GM19467 (cell line): ENCODE measurements around the gene SYK.

Experiments
- ATAC-seq: cut with Tn5 transposase; IDR thresholded peaks from one replicate; pipeline ENCODE4 v1.9.1; 2021; ENCODE audit warnings: mild to moderate bottlenecking, moderate library complexity; ENCODE audit not compliant: unreplicated experiment

The SYK gene

GRCh38 chr9:90846770-90847419 lies 45.3 kb downstream of the SYK start:
- no peak for ATAC-seq

- no peak for ATAC-seq
Measured at GRCh38 chr9:90847971-90848370, 46.4 kb downstream of the SYK start.

GRCh38 chr9:90848866-90849265 lies 47.2 kb downstream of the SYK start:
- ATAC-seq = no peak

GRCh38 chr9:90851444-90851843 lies 49.8 kb downstream of the SYK start:
- no peak for ATAC-seq

- no peak for ATAC-seq
Measured at GRCh38 chr9:90853945-90854344, 52.3 kb downstream of the SYK start.

GRCh38 chr9:90854637-90855175 lies 53.1 kb downstream of the SYK start:
- no peak for ATAC-seq

GRCh38 chr9:90855208-90855902 lies 53.7 kb downstream of the SYK start:
- ATAC-seq = no peak

- no peak for ATAC-seq
Measured at GRCh38 chr9:90857091-90857490, 55.5 kb downstream of the SYK start.

GRCh38 chr9:90857855-90858254 lies 56.2 kb downstream of the SYK start:
- ATAC-seq = no peak

GRCh38 chr9:90858457-90858901 lies 56.9 kb downstream of the SYK start:
- ATAC-seq = no peak

GRCh38 chr9:90860382-90860781 lies 58.8 kb downstream of the SYK start:
- ATAC-seq = no peak

- no peak for ATAC-seq
Measured at GRCh38 chr9:90860826-90861225, 59.2 kb downstream of the SYK start.

- ATAC-seq = no peak
Measured at GRCh38 chr9:90861380-90861779, 59.8 kb downstream of the SYK start.

- ATAC-seq = no peak
Measured at GRCh38 chr9:90861826-90862740, 60.5 kb downstream of the SYK start.

GRCh38 chr9:90864779-90865178 lies 63.2 kb downstream of the SYK start:
- no peak for ATAC-seq

- ATAC-seq = no peak
Measured at GRCh38 chr9:90867101-90867500, 65.5 kb downstream of the SYK start.

- no peak for ATAC-seq
Measured at GRCh38 chr9:90868555-90868954, 66.9 kb downstream of the SYK start.

GRCh38 chr9:90869361-90869760 lies 67.7 kb downstream of the SYK start:
- ATAC-seq = no peak

GRCh38 chr9:90870621-90871326 lies 69.2 kb downstream of the SYK start:
- no peak for ATAC-seq

GRCh38 chr9:90871327-90871935 lies 69.8 kb downstream of the SYK start:
- no peak for ATAC-seq
